ENCODE data around the gene PPM1D.

PPM1D gene

GRCh38 chr17:60557805-60558204 is 42.2 kb upstream of the PPM1D start (continued):
- TF ChIP-seq ZNF600 (tag by site-specific recombination; IDR thresholded peaks at IDR 0.05) (peak; percentile 37; the same call in 1 of the 2 replicates), ZNF302 (tag by site-specific recombination; IDR thresholded peaks at IDR 0.05; ENCODE audit: low read depth) (no peak), ZNF157 (tag by site-specific recombination; IDR thresholded peaks at IDR 0.05) (no peak), ZNF626 (tag by site-specific recombination; IDR thresholded peaks at IDR 0.05) (peak; percentile 99), ZSCAN30 (tag by site-specific recombination; IDR thresholded peaks at IDR 0.05) (no peak), ZNF777 (tag by site-specific recombination; IDR thresholded peaks at IDR 0.05; ENCODE audit: borderline replicate concordance) (no peak), ZBTB26 (tag by site-specific recombination; optimal IDR thresholded peaks at IDR 0.05) (no peak), ZNF121 (tag by site-specific recombination; IDR thresholded peaks at IDR 0.05) (no peak), ZNF561 (tag by site-specific recombination; IDR thresholded peaks at IDR 0.05; ENCODE audit: borderline replicate concordance) (no peak), ZFP41 (tag by site-specific recombination; IDR thresholded peaks at IDR 0.05; ENCODE audit: borderline replicate concordance) (no peak), ZNF473 (tag by site-specific recombination; IDR thresholded peaks at IDR 0.05) (no peak), ZNF416 (tag by site-specific recombination; IDR thresholded peaks at IDR 0.05) (no peak), ZNF521 (tag by site-specific recombination; IDR thresholded peaks at IDR 0.05) (no peak), ZBTB17 (tag by site-specific recombination; IDR thresholded peaks at IDR 0.05) (no peak), ZNF404 (tag by site-specific recombination; IDR thresholded peaks at IDR 0.05) (no peak), ZNF2 (tag by site-specific recombination; IDR thresholded peaks at IDR 0.05) (no peak), BCL11B (tag by site-specific recombination; IDR thresholded peaks at IDR 0.05; ENCODE audit: low read depth) (no peak), ZBTB10 (tag by site-specific recombination; IDR thresholded peaks at IDR 0.05) (no peak), ZNF239 (tag by site-specific recombination; IDR thresholded peaks at IDR 0.05) (no peak), OVOL3 (tag by site-specific recombination; IDR thresholded peaks at IDR 0.05) (no peak), ZNF596 (tag by site-specific recombination; IDR thresholded peaks at IDR 0.05) (no peak), ZNF394 (tag by site-specific recombination; IDR thresholded peaks at IDR 0.05; ENCODE audit: borderline replicate concordance) (no peak)
- TF ChIP-seq, protein P1, sequence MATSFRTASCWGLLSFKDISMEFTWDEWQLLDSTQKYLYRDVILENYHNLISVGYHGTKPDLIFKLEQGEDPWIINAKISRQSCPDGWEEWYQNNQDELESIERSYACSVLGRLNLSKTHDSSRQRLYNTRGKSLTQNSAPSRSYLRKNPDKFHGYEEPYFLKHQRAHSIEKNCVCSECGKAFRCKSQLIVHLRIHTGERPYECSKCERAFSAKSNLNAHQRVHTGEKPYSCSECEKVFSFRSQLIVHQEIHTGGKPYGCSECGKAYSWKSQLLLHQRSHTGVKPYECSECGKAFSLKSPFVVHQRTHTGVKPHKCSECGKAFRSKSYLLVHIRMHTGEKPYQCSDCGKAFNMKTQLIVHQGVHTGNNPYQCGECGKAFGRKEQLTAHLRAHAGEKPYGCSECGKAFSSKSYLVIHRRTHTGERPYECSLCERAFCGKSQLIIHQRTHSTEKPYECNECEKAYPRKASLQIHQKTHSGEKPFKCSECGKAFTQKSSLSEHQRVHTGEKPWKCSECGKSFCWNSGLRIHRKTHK (tag by site-specific recombination; IDR thresholded peaks at IDR 0.05): peak; percentile 57; the same call in 1 of the 2 replicates
- TF ChIP-seq, protein P2, sequence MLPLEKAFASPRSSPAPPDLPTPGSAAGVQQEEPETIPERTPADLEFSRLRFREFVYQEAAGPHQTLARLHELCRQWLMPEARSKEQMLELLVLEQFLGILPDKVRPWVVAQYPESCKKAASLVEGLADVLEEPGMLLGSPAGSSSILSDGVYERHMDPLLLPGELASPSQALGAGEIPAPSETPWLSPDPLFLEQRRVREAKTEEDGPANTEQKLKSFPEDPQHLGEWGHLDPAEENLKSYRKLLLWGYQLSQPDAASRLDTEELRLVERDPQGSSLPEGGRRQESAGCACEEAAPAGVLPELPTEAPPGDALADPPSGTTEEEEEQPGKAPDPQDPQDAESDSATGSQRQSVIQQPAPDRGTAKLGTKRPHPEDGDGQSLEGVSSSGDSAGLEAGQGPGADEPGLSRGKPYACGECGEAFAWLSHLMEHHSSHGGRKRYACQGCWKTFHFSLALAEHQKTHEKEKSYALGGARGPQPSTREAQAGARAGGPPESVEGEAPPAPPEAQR (tag by site-specific recombination; IDR thresholded peaks at IDR 0.05): no peak
- TF ChIP-seq, protein P3, sequence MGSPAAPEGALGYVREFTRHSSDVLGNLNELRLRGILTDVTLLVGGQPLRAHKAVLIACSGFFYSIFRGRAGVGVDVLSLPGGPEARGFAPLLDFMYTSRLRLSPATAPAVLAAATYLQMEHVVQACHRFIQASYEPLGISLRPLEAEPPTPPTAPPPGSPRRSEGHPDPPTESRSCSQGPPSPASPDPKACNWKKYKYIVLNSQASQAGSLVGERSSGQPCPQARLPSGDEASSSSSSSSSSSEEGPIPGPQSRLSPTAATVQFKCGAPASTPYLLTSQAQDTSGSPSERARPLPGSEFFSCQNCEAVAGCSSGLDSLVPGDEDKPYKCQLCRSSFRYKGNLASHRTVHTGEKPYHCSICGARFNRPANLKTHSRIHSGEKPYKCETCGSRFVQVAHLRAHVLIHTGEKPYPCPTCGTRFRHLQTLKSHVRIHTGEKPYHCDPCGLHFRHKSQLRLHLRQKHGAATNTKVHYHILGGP (tag by site-specific recombination; IDR thresholded peaks at IDR 0.05): no peak
- TF ChIP-seq, protein P4, sequence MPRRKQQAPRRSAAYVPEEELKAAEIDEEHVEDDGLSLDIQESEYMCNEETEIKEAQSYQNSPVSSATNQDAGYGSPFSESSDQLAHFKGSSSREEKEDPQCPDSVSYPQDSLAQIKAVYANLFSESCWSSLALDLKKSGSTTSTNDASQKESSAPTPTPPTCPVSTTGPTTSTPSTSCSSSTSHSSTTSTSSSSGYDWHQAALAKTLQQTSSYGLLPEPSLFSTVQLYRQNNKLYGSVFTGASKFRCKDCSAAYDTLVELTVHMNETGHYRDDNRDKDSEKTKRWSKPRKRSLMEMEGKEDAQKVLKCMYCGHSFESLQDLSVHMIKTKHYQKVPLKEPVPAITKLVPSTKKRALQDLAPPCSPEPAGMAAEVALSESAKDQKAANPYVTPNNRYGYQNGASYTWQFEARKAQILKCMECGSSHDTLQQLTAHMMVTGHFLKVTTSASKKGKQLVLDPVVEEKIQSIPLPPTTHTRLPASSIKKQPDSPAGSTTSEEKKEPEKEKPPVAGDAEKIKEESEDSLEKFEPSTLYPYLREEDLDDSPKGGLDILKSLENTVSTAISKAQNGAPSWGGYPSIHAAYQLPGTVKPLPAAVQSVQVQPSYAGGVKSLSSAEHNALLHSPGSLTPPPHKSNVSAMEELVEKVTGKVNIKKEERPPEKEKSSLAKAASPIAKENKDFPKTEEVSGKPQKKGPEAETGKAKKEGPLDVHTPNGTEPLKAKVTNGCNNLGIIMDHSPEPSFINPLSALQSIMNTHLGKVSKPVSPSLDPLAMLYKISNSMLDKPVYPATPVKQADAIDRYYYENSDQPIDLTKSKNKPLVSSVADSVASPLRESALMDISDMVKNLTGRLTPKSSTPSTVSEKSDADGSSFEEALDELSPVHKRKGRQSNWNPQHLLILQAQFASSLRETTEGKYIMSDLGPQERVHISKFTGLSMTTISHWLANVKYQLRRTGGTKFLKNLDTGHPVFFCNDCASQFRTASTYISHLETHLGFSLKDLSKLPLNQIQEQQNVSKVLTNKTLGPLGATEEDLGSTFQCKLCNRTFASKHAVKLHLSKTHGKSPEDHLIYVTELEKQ (tag by site-specific recombination; IDR thresholded peaks at IDR 0.05; ENCODE audit: borderline replicate concordance): no peak

All from HEK293 (cell line).